Activated naive CD4-positive, alpha-beta T cell treated with anti-CD3 and anti-CD28 coated beads, Interleukin-2, amount 10 ng/mL, durations not matched to agents 5 hours and 36 hours (primary cell): ENCODE results near the gene OR11H7. TPM values are rescaled to one million over a fixed set of nuclear protein-coding genes. Genes with fewer than 3 reads are reported as not detected.

Experiments
- total RNA-seq, 2 experiments: library from RNA; stranded (reverse); gene quantifications; one replicate each; pipeline ENCODE4 v1.2.3, GENCODE V29; 2021

Gene OR11H7
- total RNA-seq, result not detected

DNA sequence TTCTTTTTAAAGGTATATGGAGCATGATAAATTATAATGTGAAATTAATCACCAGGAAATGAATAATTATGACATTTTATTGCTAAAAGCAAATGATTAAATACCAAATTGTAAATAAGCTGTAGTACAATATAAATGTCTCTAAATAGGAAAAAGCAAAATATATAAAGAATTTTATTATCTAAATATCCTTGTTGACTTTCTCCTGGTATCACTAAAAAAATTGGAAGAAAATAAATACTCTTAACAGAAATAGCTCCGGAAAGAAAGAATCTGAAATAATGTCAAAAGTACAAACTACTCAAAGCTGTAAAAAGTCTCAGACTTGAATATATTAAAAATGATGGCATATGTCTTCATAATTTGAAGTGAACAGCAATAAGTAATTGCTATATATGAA is at the start of gene OR11H7:
TSS of gene OR11H7 (plus strand) at position 301 of the 400 bp plus-strand sequence.

DNA sequence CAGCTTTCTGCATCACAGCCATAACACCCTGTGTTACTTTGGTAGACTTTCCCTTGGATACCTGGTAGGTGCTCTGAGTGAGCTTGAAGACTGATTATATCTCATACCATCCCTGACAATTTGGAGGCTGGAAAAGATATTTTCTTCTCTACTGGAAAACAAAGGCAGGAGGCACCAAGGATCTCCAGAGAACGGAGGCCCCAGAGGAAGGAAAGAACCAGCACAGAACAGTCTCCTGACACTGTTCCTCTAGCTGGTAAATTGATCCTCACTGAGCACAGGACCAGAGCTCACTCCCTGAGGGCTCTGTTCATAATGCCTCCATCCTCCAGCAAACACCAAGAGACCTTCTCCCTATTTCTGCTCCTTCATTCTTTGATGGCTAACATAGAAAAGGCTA is 38.2 kb upstream of the OR11H7 start, which contains the start of gene OR11G2:
TSS of gene OR11G2 (plus strand) at position 301 of the 400 bp plus-strand sequence. CDS start 6,542 bp downstream, outside the sequence.

DNA sequence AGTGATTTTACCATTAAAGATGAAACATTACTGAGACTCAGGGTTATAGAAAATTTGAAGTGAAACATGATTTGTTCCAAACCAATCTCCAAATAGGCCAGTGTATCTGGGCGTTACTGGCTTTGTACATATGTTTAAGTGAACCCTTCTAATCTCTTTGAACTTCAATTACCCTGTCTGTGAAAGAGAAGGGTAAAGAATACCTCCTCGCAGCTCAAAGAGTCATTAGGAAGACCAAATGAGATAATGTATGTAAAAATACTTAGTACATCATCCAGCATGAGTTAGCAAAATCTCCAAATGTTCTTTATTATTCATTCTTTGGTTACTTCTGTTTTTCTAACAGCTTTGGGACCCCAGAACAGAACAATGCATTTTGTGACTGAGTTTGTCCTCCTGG is 5.4 kb upstream of the OR11H7 start, which contains the start of gene OR11H6:
TSS of gene OR11H6 (plus strand) at position 301 of the 400 bp plus-strand sequence. CDS start at position 301, 0 bp downstream.

Other genes starting within 250 kb of the OR11H7 start
- gene OR4Q2, start 226.8 kb upstream of the OR11H7 start, total RNA-seq, result not detected
- not detected for gene OR4K14, start 209.7 kb upstream of the OR11H7 start, total RNA-seq
- gene OR4K13, start 192.9 kb upstream of the OR11H7 start, total RNA-seq, result not detected
- not detected for gene OR4L1, start 168.9 kb upstream of the OR11H7 start, total RNA-seq
- not detected for gene OR4K17, start 118.2 kb upstream of the OR11H7 start, total RNA-seq
- gene OR4N5, start 90.2 kb upstream of the OR11H7 start, total RNA-seq, result not detected
- gene OR11G2, start 38.1 kb upstream of the OR11H7 start, total RNA-seq, result not detected
- not detected for gene OR11H6, start 5.3 kb upstream of the OR11H7 start, total RNA-seq
- gene OR11H4, start 10.3 kb downstream of the OR11H7 start, total RNA-seq, result not detected
- 10 to 100 TPM; 17.5 to 22.1 TPM for gene TTC5, start 77.0 kb downstream of the OR11H7 start, total RNA-seq
- 10 to 100 TPM; 36.0 to 37.0 TPM for gene CCNB1IP1, start 104.3 kb downstream of the OR11H7 start, total RNA-seq
- gene PARP2, start 114.7 kb downstream of the OR11H7 start, total RNA-seq, result 10 to 100 TPM; 25.1 to 25.2 TPM
- 10 to 100 TPM; 44.5 to 48.1 TPM for gene TEP1, start 184.5 kb downstream of the OR11H7 start, total RNA-seq
- under 1 TPM; 0.13 to 0.19 TPM for gene KLHL33, start 207.2 kb downstream of the OR11H7 start, total RNA-seq
- 10 to 100 TPM; 48.0 to 49.1 TPM for gene OSGEP, start 225.8 kb downstream of the OR11H7 start, total RNA-seq
- 100 to 1,000 TPM; 162 to 164 TPM for gene APEX1, start 226.2 kb downstream of the OR11H7 start, total RNA-seq
- 10 to 100 TPM; 39.0 to 41.9 TPM for gene PIP4P1, start 232.5 kb downstream of the OR11H7 start, total RNA-seq
- 100 to 1,000 TPM; 144 to 153 TPM for gene PNP, start 240.4 kb downstream of the OR11H7 start, total RNA-seq